GM21619 (cell line): ENCODE results near the gene PIGS.

ENCODE experiments used
- ATAC-seq: cut with Tn5 transposase; IDR thresholded peaks from one replicate; pipeline ENCODE4 v1.9.1; 2021; ENCODE audit not compliant: unreplicated experiment

PIGS gene

GRCh38 chr17:28551421-28552175 is 19.7 kb downstream of the PIGS start:
- ATAC-seq: no peak

- ATAC-seq: no peak
Observed at GRCh38 chr17:28550858-28551257, 20.5 kb downstream of the PIGS start.

GRCh38 chr17:28549236-28550132 is 21.8 kb downstream of the PIGS start:
- peak; percentile 48 for ATAC-seq

GRCh38 chr17:28548417-28549130 is 22.8 kb downstream of the PIGS start:
- ATAC-seq: no peak

- ATAC-seq: no peak
Observed at GRCh38 chr17:28547623-28548416, 23.5 kb downstream of the PIGS start.

- ATAC-seq: no peak
Observed at GRCh38 chr17:28547096-28547622, 24.2 kb downstream of the PIGS start.

- no peak for ATAC-seq
Observed at GRCh38 chr17:28545787-28546415, 25.4 kb downstream of the PIGS start.

- no peak for ATAC-seq
Observed at GRCh38 chr17:28545141-28545503, 26.2 kb downstream of the PIGS start.

- no peak for ATAC-seq
Observed at GRCh38 chr17:28544402-28545140, 26.8 kb downstream of the PIGS start.

GRCh38 chr17:28541439-28541838 is 29.9 kb downstream of the PIGS start:
- ATAC-seq: no peak

GRCh38 chr17:28540231-28540630 is 31.1 kb downstream of the PIGS start:
- no peak for ATAC-seq

- ATAC-seq: no peak
Observed at GRCh38 chr17:28538296-28538895, 32.9 kb downstream of the PIGS start.

- ATAC-seq: no peak
Observed at GRCh38 chr17:28537219-28537610, 34.1 kb downstream of the PIGS start.

GRCh38 chr17:28536532-28537218 is 34.6 kb downstream of the PIGS start:
- no peak for ATAC-seq

GRCh38 chr17:28534740-28535375 is 36.5 kb downstream of the PIGS start:
- ATAC-seq: no peak

- no peak for ATAC-seq
Observed at GRCh38 chr17:28533091-28533807, 38.1 kb downstream of the PIGS start.
